Spleen (tissue), 7 donors: Measurements from ENCODE around the gene SRRM1.

Source experiments
- CTCF ChIP-seq, 11 experiments: fragments of 200-600 bp in 7 of 11; fragments of 450-650 bp in 4 of 11; sonication (generic) in 4 of 11; IDR thresholded peaks in 8 of 11; conservative IDR thresholded peaks in 3 of 11; 1 replicate in 7 of 11; 2 replicates in 4 of 11; pipeline versions ENCODE4 v1.4.0 to v1.8.0; 2016 to 2021; ENCODE audit warnings: antibody characterized with exemption in 11 of 11, inconsistent platforms in 4 of 11, mild to moderate bottlenecking in 1 of 11
- POLR2A ChIP-seq, 3 donors: fragments of 450-650 bp; IDR thresholded peaks; one replicate each; pipeline ENCODE4 v1.5.1; 2017; ENCODE audit warnings: antibody characterized with exemption in 3 of 3, mild to moderate bottlenecking in 1 of 3
- donor health status: DM: no; HTN: no; CAD: no; lungs with moderate emphysema.
- donor health status: DM: no; HTN: no; CAD: no.
- donor health status: DM: no; HTN: no; CAD: no.

- no peak for TF ChIP-seq CTCF (IDR thresholded peaks at IDR 0.05 in 8 of 11, conservative IDR thresholded peaks at IDR 0.05 in 3 of 11)
- no peak for TF ChIP-seq POLR2A (IDR thresholded peaks at IDR 0.05)
These were observed 20.9 kb upstream of the SRRM1 start for GRCh38 chr1:24622218-24622617.
